HG03521 (cell line): ENCODE results near the gene SNRNP70.
"Not testable (repeated sequence)": the region's sequence is repeated elsewhere in the genome, so short reads cannot be mapped to it uniquely, and the experiment has no call there.

ENCODE experiments used
- ATAC-seq: cut with Tn5 transposase; IDR thresholded peaks from one replicate; pipeline ENCODE4 v1.9.1; 2021; ENCODE audit warnings: mild to moderate bottlenecking, moderate library complexity; ENCODE audit not compliant: unreplicated experiment

Gene SNRNP70

DNA sequence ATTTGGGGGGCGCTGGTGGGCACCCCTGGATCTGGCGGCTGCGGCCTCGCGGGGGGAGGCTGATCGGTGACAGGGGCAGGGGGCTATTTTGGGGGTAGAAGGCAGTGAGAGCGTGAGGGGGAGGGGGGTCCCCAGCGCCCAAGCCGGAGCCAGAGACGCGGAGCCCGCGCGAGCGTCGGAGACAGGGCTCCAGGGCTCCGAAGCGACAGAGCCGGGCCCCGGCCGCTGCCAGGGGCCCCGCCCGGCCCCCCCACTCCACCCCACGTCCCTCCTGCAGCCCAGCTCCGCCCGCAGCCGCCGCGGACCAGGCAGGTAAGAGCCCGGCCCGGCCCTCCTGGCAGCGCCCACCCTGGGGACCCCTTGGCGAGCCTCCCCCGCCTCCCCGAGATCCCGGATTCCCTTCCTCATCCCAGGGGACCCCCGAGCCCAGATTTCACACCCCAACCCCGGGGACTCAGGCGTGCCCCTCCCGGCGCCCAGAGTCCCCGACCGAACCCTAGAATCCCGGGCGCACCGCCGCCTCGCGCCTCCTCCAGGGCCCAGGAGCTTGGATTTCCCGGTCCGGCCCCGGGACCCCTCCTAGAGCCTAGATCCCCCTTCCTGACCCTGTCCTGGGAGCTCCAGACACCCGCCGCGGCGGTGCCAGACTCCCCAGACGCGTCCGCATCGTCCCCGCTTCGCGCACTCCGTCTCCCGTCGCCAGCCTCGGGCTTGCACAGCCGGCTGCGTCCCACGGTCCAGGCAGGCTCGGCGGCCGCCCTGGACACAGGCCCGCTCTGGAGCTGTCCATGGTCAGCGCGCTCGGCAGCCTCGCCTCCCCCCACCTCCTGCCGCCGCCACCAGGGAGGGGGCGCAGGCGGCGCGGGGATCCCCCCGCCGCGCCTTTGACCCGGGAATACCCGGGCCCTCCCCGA, 34.4 kb downstream of the SNRNP70 start, which contains the start of gene PPFIA3:
Gene PPFIA3 (plus strand): TSS at position 134 of the 914 bp plus-strand sequence. CDS start 8,330 bp downstream, outside the sequence.
- ATAC-seq = no peak

DNA sequence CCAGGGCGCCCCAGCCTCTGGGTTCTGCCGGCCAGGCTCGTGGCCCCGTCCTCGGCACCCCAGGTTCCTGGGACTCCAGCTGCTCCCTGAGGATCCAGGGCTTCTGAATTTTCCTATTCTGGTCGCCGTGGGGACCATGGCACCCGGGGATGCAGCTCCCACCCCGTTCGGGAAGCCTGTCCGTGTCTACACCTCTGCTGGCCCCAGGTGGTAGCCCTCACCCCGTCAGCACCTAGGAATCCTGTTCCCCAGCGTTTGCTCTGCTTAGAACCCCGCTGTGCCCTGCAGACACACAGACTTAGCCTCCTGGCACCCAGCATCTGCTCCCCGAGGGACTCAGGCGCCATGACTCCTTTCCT, 35.1 kb downstream of the SNRNP70 start:
- ATAC-seq = no peak

DNA sequence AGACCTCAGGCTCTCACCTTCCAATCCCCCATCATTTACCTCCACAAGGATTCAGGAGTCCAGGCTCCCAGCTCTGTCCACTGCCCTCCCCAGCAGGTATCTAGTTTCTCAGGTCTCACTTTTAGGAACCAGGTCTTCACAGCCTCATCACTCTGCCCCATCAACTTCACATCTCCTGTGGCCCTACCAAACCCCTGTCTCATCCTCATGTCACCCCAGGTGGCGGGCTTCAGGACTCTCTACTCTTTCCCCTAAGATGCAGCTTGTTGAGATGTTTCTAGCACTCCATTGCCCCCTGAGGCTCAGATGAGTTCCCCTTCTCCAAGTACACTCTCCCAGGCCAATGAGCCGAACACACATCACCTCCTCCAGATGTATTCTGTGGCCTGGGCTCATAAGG, 35.6 kb downstream of the SNRNP70 start:
- ATAC-seq = no peak

DNA sequence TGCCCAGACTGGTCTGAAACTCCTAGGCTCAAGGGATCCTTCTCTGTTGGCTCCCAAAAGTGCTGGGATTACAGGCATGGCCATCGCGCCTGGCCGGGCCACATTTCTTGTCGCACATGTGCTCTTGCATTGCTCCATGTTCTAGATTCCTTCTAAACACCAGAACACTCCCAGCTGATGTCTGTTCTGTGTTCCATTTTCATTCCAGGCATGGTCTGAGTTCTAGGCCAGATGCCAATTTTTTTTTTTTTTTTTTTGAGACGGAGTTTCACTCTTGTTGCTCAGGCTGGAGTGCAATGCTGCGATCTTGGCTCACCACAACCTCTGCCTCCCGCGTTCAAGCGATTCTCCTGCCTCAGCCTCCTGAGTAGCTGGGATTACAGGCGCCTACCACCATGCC, 36.6 kb downstream of the SNRNP70 start:
- ATAC-seq = not testable (repeated sequence)

DNA sequence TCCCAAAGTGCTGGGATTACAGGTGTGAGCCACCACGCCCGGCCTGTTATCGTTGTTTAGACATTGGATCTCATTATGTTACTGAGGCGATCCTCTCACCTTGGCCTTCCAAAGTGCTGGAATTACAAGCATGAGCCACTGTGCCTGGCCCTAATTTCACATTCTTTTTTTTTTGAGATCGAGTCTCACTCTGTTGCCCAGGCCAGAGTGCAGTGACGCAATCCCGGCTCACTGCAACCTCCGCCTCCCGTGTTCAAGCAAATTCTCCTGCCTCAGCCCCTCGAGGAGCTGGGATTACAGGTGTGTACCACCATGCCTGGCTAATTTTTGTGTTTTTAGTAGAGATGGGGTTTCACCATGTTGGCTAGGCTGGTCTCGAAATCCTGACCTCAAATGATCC, 38.0 kb downstream of the SNRNP70 start:
- ATAC-seq = not testable (repeated sequence)

DNA sequence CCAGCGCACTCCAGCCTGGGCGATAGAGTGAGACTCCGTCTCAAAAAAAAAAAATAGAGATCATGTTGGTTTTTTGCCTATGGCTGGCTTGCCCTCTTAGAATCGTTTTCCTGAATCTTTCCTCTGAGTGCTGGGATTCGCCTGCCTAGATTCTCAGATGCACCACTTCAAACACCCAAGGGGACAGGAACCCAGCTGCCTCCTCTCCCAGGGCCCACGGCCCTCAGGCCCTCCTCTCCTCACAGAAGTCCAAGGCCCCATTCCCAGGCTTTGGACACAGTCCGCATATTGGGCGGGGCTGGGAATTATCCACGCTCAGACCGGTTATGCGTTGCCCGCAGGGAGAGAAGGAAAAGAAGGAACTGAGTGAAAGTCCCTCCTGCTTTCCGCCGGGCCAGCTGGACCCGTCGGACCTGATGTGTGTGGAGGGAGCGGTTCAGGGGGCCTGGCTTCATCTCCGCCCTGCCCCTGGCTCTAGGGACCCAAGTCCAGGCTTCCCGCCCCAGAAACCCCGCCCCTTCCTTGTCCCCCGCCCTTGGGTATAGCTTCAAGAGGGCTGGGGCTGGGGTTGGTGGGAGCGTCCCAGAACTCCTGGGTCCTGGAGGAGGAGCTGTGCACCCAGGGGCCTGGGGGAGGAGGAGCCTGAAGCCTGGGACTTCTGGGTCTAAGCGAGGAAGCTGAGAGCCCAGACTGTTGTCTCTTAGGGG, 39.9 kb downstream of the SNRNP70 start:
- ATAC-seq = no peak

DNA sequence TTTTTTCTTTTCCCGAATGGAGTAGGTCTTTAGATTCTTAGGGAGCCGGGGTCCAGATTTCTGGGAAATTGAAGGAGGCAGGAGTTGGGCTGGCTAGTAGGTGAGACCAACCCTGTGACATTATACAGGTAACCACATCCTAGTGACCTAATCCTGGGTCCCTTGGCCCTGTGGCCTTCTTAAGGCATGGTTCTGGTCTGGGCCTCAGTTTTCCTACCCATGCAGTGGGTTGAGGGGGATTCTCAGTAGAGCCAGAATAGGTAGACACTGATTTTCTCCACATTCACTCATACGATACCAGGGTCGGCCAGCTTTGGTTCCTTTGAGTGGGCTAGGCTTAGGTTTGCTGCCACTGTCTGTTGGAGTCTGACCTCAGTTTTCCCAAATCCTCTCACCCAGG, 41.3 kb downstream of the SNRNP70 start:
- ATAC-seq = no peak

DNA sequence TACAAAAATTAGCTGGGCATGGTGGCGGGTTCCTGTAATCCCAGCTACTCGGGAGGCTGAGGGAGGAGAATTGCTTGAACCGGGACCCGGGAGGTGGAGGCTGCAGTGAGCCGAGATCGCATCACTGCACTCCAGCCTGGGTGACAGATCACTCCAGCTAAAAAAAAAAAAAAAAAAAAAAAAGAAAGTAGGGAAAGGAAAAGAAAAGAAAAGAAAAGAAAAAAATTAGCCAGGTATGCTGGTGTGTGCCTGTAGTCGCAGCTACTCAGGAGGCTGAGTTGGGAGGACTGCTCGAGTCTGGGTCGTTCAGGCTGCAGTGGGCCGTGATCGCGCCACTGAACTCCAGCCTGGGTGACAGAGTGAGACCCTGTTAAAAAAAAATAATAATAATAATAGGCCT, 42.0 kb downstream of the SNRNP70 start:
- ATAC-seq = not testable (repeated sequence)

DNA sequence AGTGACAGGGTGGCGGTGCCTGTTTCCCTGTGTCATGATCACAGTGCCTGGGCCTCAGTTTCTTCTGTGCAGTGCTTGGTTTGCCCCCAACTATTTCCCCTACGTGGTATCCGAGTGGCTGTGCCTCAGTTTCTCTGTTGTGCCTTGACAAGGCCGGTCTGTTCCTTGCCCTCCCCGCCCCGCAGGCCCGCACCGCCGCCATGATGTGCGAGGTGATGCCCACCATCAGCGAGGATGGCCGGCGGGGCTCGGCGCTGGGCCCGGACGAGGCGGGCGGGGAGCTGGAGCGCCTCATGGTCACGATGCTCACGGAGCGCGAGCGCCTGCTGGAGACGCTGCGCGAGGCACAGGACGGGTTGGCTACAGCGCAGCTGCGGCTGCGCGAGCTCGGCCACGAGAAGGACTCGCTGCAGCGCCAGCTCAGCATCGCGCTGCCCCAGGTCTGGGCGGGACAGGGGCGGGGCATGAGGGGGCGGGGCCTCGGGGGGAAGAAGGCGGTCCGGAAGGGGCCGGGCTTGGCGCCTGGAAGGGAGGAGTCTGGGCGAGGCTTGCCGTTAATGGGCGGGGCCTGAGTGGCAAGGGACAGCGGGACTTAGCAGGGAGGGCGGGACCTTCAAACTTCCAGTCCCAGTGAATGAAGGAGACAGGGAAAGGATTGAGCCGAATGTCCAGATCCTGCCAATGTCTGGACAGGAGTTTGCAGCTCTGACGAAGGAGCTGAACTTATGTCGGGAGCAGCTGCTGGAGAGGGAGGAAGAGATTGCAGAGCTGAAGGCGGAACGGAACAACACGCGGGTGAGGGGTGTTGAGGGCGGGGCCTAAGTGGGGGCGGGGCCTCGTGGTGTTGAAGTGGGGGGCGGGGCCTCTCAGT, 42.7 kb downstream of the SNRNP70 start:
- peak; percentile 81 for ATAC-seq

DNA sequence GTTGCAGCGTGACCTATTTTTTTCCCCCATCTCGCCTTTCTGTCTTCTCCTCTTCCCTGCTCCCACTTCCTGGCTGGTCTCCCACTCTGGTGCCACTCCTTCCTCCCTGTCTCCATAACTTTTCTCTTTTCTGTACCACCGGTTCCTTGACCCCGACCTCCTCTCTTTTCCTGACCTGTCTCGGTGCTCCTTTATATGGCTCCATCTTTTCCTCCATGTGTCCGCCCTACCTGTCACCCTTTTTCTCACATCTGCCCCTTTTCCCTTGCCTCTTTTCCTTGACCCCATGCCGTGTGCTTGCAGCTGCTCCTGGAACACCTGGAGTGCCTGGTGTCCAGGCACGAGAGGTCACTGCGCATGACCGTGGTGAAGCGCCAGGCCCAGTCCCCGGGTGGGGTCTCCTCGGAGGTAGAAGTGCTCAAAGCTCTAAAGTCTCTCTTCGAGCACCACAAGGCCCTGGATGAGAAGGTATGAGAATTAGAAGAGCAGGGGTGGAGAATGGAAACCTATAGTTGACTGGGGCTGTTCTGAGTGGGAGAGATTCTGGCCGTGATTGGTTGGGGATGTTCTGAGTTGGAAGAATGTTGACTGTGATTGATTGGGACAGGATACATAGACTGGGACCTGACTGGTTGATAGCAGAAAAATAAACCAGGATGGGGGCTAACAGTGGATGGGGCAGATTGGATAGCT, 43.4 kb downstream of the SNRNP70 start:
- ATAC-seq = no peak

DNA sequence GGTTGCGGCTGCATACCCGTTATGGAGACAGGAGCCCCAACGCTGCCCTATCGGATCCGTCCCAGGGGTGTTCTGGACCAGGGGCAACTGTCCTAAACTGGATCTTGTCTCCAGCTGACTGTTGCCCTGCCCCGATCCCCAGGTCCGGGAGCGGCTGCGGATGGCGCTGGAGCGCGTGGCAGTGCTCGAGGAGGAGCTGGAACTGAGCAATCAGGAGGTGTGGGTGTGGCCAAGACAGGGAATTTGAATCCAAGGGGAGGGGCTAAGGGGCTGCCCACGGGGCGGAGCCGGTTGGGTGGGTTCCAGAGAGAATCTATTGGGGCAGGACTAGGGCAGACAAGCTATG, 44.0 kb downstream of the SNRNP70 start:
- ATAC-seq = no peak

DNA sequence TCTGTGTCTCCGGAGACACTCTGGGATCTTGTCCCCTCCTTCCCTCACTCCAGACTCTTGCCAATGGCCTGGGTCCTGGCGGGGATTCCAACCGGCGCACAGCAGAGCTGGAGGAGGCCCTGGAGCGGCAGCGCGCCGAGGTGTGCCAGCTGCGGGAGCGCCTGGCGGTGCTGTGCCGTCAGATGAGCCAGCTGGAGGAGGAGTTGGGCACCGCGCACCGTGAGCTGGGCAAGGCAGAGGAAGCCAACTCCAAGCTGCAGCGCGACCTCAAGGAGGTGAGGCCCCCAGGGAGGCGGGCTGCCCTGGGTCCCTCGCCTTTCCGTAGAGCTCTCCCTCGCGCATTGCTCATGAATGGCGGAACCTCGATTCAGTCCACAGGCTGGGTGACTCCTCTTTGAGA, 45.1 kb downstream of the SNRNP70 start:
- no peak for ATAC-seq

DNA sequence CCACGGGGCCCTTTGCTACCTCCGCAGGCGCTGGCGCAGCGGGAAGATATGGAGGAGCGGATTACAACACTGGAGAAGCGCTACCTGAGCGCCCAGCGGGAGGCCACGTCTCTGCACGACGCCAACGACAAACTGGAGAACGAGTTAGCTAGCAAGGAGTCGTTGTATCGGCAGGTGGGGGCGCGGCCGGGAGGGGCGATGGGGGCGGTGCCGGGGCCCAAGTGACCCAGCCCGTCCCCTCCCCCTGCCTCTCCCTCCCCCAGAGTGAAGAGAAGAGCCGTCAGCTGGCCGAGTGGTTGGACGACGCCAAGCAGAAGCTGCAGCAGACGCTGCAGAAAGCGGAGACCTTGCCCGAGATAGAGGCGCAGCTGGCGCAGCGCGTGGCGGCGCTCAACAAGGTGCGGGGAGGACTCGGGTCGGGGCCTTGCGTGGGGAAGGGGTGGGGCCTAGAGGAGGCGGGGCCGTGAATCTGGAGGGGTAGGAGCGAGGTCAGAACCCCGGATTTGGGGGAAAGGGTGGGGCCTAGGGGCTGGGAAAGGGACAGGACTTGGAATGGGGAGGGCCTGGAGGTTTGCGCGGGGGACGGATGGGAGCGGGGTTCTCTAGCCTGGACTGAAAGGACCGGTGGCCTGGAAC, 47.8 kb downstream of the SNRNP70 start:
- ATAC-seq = no peak

DNA sequence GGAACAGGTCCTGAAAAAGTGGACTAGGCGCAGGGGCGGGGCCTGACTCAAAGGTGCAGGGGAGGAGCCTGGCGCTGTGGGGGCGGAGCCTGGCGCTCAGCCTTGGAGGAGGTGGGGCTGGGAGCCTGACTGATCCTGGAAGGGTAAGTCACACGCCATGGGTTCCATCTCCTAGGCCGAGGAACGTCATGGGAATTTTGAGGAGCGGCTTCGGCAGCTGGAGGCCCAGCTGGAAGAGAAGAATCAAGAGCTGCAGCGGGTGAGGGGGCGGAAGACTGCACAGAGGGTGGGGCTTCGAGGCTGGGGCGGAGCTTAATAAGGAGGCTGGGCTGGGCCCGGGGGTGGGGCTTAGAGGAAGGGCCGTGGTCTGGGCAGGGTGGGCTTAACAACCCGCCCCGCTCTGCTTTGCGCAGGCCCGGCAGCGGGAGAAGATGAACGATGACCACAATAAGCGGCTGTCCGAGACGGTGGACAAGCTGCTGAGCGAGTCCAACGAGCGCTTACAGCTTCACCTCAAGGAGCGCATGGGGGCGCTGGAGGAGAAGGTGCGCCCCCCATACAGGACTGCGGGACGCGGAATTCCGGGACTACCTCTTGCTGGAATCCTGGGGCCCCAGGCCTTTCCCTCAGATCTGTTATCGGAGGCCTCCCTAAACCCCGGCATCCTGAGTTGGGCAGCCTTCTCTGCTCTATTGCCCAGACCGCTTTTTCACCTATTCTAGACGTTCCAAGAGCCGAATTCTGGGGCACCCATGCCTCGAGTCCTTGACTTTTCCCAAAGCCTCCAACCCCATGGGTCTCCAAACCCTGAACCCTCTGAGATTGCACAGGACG, 48.6 kb downstream of the SNRNP70 start:
- no peak for ATAC-seq

DNA sequence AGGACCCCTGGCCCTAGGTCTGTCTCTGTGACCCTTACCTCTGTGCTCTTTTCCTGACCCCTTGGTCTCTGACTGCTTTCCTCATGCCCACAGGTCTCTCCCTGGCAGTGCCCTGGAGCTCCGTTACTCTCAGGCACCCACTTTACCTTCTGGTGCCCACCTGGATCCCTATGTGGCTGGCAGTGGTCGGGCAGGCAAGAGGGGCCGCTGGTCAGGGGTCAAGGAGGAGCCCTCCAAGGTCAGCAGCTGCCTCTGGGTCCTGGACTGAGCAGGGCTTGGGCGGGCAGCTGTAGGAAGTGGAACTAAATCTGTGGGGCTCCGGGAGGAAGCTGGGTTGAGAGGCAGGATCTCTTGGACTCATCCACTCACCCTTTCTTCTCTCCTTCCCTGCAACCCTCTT, 50.4 kb downstream of the SNRNP70 start:
- ATAC-seq = no peak

DNA sequence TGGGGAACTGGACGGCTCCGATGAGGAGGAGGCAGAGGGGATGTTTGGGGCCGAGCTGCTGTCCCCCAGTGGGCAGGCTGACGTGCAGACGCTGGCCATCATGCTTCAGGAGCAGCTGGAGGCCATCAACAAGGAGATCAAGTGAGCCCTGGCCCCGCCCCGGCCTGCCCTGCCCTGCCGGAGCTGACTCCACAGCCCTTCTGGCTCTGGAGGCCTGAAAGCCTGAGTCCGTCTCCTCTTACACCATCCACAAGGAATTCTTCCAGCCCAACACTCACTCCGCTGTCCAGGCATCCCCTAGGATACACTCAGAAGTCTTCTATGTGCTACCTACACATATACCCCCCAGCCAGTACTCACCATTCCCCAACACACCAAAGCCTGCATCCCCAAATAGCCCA, 51.5 kb downstream of the SNRNP70 start:
- no peak for ATAC-seq

DNA sequence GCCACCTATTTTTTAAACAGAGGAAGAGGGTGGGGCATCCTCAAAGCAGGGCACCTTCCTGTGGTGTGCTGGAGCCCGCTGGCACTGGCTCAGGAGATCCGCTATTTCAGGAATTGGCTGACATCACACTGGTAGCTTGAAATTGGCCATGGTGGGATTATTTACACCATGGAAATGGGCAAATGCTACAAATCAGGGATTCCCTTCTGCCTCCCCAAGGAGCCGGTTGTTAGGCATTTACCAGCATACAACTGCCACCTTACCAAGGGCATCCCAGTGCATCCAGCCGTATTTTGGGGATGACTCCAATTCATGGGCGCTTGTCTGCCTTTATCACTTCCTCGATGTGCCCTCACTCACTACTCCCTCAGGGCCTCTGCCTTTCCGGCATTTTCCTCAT, 55.7 kb downstream of the SNRNP70 start:
- no peak for ATAC-seq

DNA sequence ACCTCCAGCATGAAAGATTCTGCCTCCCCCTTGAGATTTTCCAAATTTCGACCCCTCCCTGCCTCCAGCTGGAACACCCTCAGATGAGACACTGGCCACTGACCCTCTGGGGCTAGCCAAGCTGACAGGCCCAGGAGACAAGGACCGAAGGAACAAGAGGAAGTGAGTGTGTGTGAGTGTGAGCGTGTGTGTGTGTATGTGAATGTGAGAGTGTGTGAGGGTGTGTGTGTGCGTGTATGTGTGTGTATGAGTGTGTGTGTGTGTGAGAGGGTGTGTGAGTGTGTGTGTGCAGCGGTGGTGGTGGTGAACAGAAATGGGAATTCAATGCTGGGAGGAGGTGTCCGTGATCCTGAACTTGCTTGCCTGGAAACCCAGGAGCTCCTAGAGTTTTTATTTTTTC, 56.1 kb downstream of the SNRNP70 start:
- ATAC-seq = no peak

DNA sequence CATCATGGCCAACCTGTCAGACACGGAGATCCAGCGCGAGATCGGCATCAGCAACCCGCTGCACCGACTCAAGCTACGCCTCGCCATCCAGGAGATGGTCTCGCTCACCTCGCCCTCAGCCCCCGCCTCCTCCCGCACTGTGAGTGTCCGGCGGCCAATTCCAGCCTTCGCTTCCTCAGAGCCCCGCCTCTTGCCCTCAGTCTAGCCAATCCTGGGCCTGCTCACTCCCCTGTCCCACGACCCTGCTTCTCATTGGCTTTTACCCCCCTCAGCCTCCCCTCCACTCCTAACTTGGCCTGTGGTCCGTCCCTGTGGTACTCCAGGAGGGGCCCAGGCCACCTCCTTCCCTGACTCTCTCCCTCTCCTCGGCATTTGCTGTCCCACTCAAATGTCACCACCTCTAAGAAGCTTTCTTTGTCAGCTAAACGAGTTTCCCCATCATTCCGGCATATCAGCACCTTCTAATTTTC, 57.6 kb downstream of the SNRNP70 start:
- ATAC-seq = no peak
